ENCODE measurements around the gene C19orf25. TPM values are rescaled to one million over a fixed set of nuclear protein-coding genes. Genes with fewer than 3 reads are reported as not detected.

The C19orf25 gene
- total RNA-seq, 2 donors from 2014 or later = 54.0 to 93.0 TPM

GRCh38 chr19:1490311-1491113 lies 11.5 kb upstream of the C19orf25 start, which contains the start of gene PCSK4:
TSS of gene PCSK4 (minus strand) at chr19:1490350. CDS start at chr19:1490346, 4 bp downstream.
- peak within 1 kb of the TSS; percentile 46 to 51 for H3K4me3 ChIP-seq
- no peaks in the 10 kb centered on the region for H3K36me3 ChIP-seq
- intact Hi-C loops (cut with DNase I) = no loop called here
- peak within 1 kb of the TSS; percentile 70 to 81 for H3K27ac ChIP-seq
- under 1% methylated on average over 67 of the region's 74 CpGs for WGBS
- no peaks in the 10 kb centered on the region for H3K9me3 ChIP-seq
- H3K4me1 ChIP-seq (replicated peaks) = no peaks in the 10 kb centered on the region
- DNase-seq (ENCODE audit: low spot score) = peak; percentile 99
- H3K27me3 ChIP-seq (replicated peaks; ENCODE audit: insufficient read depth) = no peaks in the 10 kb centered on the region
- TF ChIP-seq CTCF (IDR thresholded peaks at IDR 0.05) (peak in 2 of 4 experiments; percentile 35 to 48), POLR2A (IDR thresholded peaks at IDR 0.05) (no peak), POLR2AphosphoS5 (IDR thresholded peaks at IDR 0.05) (peak; percentile 81)

- WGBS = 24% methylated on average over 34 of the region's 37 CpGs
- Histone ChIP-seq H3K36me3 (no peaks in the 10 kb centered on the region), H3K4me1 (replicated peaks) (no peaks in the 10 kb centered on the region), H3K27me3 (replicated peaks; ENCODE audit: insufficient read depth) (no peaks in the 10 kb centered on the region), H3K4me3 (peak overlapping the region; percentile 36 to 38), H3K27ac (peak overlapping the region; percentile 70 to 81), H3K9me3 (no peaks in the 10 kb centered on the region)
- intact Hi-C loops (cut with DNase I) = no loop called here
- no peak for DNase-seq (ENCODE audit: low spot score)
- no peak for TF ChIP-seq POLR2AphosphoS5 (IDR thresholded peaks at IDR 0.05)
- TF ChIP-seq CTCF (IDR thresholded peaks at IDR 0.05) = no peak
- no peak for TF ChIP-seq POLR2A (IDR thresholded peaks at IDR 0.05)
These were observed 10.7 kb upstream of the C19orf25 start for GRCh38 chr19:1489463-1490310.

GRCh38 chr19:1488282-1488601 lies 9.2 kb upstream of the C19orf25 start:
- Histone ChIP-seq H3K4me3 (no peak overlapping the region), H3K4me1 (replicated peaks) (no peaks in the 10 kb centered on the region), H3K27me3 (replicated peaks; ENCODE audit: insufficient read depth) (no peaks in the 10 kb centered on the region), H3K27ac (no peak overlapping the region), H3K9me3 (no peaks in the 10 kb centered on the region), H3K36me3 (no peaks in the 10 kb centered on the region)
- WGBS = 92% methylated on average over 11 of the region's 11 CpGs
- no peak for DNase-seq (ENCODE audit: low spot score)
- TF ChIP-seq CTCF (IDR thresholded peaks at IDR 0.05) (no peak), POLR2AphosphoS5 (IDR thresholded peaks at IDR 0.05) (no peak), POLR2A (IDR thresholded peaks at IDR 0.05) (no peak)
- intact Hi-C loops (cut with DNase I) = no loop called here

GRCh38 chr19:1487576-1488281 lies 8.7 kb upstream of the C19orf25 start:
- 93% methylated on average over 36 of the region's 40 CpGs for WGBS
- no peak overlapping the region for H3K27ac ChIP-seq
- intact Hi-C loops (cut with DNase I) = no loop called here
- no peak for DNase-seq (ENCODE audit: low spot score)
- H3K4me3 ChIP-seq = no peak overlapping the region
- no peaks in the 10 kb centered on the region for H3K4me1 ChIP-seq (replicated peaks)
- TF ChIP-seq CTCF (IDR thresholded peaks at IDR 0.05) (no peak), POLR2A (IDR thresholded peaks at IDR 0.05) (no peak), POLR2AphosphoS5 (IDR thresholded peaks at IDR 0.05) (no peak)
- H3K36me3 ChIP-seq = no peaks in the 10 kb centered on the region
- H3K9me3 ChIP-seq = no peaks in the 10 kb centered on the region
- no peaks in the 10 kb centered on the region for H3K27me3 ChIP-seq (replicated peaks; ENCODE audit: insufficient read depth)

All from prostate gland (tissue), 2 donors.